NCI-H2107 treated with DMSO at 0.1 percent for 48 hours (cell line): Measurements from ENCODE around the gene SH3RF2.
"Not testable (repeated sequence)": the region's sequence is repeated elsewhere in the genome, so short reads cannot be mapped to it uniquely, and the experiment has no call there.

ENCODE experiments used
- DNase-seq: peaks from one replicate; lab custom pipeline; 2025; ENCODE audit not compliant: unreplicated experiment; lab: John Stamatoyannopoulos, UW

The SH3RF2 gene

DNA sequence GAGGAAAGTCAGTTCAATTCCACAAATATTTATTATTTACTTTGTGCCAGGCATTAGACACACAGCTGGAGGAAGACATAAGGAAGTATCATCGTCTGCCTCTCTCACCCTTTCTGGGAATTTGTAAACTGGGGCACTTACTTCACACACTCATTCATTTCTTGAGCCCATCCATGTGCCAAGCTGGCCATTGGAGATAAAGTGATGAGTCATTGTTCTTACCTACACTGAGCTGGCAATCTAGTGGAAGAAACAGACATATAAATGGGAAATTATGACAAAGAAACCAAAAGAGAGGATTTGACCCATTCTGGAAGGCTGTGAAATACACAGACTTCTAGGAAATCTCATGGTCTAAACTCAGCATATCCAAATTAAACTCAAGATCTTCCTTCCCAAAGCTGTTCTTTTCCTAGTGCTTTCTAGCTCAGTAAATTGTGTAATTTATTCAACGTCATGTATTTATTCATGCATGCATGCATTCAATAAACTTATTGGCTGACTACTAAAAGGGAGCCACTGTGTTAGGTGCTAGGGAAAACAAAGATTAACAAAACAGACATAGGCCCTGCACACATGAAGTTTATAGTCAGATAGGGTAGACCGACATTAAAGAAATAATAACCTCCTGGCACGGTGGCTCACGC, 65.3 kb downstream of the SH3RF2 start:
- no peak for DNase-seq

GRCh38 chr5:146002491-146002890, 66.1 kb downstream of the SH3RF2 start:
- no peak for DNase-seq

- no peak for DNase-seq
Measured at GRCh38 chr5:146003852-146004251, 67.5 kb downstream of the SH3RF2 start.

DNA sequence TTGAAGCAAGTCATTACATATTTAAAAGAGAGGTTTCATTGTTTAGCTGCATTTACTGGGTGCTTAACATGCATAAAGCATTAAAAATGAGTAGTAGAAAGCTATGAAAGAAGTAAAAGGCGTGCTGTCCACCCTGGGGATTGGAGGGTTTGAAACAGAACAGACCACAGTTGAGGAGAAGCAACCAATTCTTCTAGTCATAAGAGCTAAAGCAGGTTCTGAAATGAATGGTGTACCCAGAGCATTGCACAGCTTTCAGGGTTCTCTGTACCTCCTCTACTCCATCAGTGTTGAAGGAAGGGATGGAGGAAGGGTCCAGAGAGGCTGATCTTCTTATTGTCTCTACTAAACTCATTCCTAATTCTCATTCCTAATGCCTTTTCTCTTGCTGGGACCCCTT, 68.9 kb downstream of the SH3RF2 start:
- no peak for DNase-seq

DNA sequence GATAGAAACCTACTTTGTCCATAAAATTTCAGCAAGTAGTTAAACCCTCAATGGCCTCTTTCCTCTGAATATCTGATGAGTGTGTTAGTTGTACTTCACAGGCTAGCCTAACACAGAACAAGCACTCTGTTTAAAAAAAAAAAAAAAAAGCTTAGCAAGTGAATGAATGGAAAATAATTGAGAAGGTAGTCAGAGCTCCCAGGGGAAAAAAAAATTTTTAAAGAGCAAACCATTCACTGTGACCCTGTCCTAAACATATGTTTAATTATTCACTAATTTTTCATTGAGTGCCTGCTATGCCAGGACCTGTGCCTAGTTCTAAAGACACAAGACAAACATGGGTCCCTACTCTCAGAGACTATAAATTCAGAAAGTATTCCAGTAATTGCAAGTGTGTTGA, 69.3 kb downstream of the SH3RF2 start:
- no peak for DNase-seq

- no peak for DNase-seq
Measured at GRCh38 chr5:146006470-146007190, 70.3 kb downstream of the SH3RF2 start.

DNA sequence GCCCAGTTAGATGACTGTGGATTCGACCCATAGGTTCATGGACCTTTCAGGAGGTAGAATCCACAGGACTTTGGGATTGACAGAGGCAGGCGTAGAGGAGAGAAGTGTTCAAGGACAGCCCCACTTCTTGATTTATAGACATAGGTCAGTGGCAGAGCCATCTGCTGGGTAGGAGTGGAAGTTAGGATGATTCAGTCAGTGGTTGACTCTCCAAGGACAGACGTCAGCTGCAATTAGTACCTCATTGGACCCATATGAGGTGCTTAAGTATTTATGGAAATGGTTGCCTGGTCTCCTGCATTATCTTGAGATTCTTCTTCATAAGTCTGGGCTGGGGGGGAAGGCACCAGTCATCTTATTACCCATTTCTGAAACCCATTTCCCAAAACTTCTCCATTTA, 70.9 kb downstream of the SH3RF2 start:
- no peak for DNase-seq

DNA sequence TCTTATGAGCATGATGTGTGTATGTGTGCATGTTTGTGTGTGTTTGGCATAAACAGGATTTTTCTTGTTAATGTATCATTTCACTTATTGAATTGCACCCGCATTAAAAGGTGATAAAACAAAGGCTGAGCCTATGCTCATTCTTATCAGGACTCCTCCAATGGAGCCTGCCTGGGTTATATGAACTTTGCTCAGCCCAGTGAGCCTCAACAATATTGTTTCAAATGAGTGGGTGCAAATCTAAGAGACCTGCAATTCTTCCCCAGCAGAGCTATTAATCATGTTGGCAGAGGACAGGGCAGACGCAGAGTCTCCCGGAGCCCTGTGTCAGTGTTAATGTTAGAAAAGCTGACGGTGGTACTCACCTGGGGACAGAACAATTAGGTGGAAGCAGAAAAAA, 71.6 kb downstream of the SH3RF2 start:
- no peak for DNase-seq

- no peak for DNase-seq
Measured at GRCh38 chr5:146009020-146009419, 72.6 kb downstream of the SH3RF2 start.

- DNase-seq, result not testable (repeated sequence)
Measured at GRCh38 chr5:146010447-146010846, 74.1 kb downstream of the SH3RF2 start.

DNA sequence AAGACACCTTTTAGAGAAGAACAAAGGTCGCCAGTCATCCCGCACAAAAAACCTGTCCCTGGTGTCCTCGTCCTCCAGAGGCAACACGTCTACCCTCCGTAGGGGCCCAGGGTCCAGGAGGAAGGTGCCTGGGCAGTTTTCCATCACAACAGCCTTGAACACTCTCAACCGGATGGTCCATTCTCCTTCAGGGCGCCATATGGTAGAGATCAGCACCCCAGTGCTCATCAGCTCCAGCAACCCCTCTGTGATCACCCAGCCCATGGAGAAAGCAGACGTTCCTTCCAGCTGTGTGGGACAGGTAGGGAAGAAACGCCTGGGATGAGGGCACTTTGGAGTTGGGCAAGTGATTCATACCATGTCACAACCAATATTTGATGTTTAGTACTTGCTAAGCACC, 77.4 kb downstream of the SH3RF2 start:
- no peak for DNase-seq

GRCh38 chr5:146015001-146015400, 78.6 kb downstream of the SH3RF2 start:
- DNase-seq, result no peak

GRCh38 chr5:146016764-146017484, 80.5 kb downstream of the SH3RF2 start:
- DNase-seq, result no peak

- no peak for DNase-seq
Measured at GRCh38 chr5:146018514-146019375, 82.4 kb downstream of the SH3RF2 start.

DNA sequence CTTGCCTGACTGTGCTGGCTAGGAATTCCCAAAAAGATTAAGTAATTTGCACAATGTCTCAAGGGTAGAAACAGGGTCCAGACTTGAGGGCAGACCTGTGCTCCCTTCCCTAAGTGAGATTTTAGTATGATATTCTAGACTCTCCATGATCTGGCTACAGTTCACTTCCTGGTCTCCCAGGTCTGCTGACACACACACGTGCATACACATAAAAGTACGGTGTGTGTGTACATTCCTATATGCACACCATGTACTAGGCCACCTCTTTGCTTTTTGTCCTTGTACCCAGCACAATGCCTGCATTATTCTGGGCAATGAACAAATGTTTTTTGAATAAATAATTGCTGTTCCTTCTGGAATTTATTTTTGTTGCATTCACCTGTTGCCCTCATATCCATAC, 83.7 kb downstream of the SH3RF2 start:
- no peak for DNase-seq

- no peak for DNase-seq
Measured at GRCh38 chr5:146024034-146024433, 87.7 kb downstream of the SH3RF2 start.

DNA sequence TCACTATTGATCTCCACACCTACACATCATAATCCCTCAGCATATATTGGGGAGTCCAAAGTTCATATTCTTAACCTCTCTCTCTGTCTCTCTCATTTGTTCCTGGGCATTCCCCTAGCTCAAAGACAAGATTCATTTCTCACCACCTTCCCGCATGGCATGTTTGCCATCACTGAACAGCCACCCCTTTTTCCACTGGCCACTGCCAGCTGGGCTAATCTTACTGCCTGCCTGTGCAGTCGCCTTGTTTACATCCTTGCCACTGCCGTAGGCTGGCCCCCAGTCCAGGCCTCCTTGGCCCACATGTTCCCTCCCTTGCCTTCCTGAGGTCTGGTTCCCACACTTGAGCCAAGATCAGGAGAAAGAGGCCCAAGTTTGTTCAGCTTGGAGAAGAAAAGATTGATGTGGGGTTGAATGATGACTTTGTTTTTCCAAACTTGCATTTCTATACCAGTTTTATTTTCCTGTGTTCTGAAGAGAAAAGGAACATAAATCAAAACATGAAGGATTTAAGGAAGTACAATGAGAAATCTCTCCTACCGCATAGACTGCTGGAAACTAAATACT, 88.8 kb downstream of the SH3RF2 start:
- DNase-seq, result no peak

DNA sequence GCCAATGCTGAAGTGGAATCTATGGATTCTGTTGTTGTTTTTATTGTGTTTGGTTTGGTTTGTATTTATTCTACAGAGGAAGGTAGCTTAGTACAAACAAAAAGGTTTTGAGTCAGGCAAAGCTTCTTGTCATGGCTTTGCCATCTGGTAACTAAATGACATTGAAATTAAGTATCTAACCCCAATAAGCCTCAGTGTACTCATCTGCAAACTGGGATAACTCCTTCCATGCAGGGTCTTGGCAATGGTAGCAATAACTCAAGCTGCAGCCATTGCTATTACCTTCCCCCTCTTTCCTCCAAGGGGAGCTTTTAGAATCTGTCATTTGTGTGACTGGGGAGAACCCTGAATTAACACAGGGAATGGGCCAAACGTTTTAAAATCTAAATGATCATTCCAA, 89.3 kb downstream of the SH3RF2 start:
- DNase-seq, result no peak

- no peak for DNase-seq
Measured at GRCh38 chr5:146026307-146027010, 90.1 kb downstream of the SH3RF2 start.

- DNase-seq, result no peak
Measured at GRCh38 chr5:146027751-146028150, 91.4 kb downstream of the SH3RF2 start.
